ENCODE results near the gene TBC1D1. TPM values are rescaled to one million over a fixed set of nuclear protein-coding genes. Genes with fewer than 3 reads are reported as not detected.

Gene TBC1D1
- total RNA-seq, 1 donor = 59.9 TPM

- DNase-seq (ENCODE audit: low read depth) = peak; percentile 70
- H3K4me3 ChIP-seq (ENCODE audit: low read depth, low read length) = no peak overlapping the region
- no peak for TF ChIP-seq CTCF (IDR thresholded peaks at IDR 0.05; ENCODE audit: insufficient read depth, low read length)
Measured at GRCh38 chr4:37885496-37885895, 5.4 kb upstream of the TBC1D1 start.

DNA sequence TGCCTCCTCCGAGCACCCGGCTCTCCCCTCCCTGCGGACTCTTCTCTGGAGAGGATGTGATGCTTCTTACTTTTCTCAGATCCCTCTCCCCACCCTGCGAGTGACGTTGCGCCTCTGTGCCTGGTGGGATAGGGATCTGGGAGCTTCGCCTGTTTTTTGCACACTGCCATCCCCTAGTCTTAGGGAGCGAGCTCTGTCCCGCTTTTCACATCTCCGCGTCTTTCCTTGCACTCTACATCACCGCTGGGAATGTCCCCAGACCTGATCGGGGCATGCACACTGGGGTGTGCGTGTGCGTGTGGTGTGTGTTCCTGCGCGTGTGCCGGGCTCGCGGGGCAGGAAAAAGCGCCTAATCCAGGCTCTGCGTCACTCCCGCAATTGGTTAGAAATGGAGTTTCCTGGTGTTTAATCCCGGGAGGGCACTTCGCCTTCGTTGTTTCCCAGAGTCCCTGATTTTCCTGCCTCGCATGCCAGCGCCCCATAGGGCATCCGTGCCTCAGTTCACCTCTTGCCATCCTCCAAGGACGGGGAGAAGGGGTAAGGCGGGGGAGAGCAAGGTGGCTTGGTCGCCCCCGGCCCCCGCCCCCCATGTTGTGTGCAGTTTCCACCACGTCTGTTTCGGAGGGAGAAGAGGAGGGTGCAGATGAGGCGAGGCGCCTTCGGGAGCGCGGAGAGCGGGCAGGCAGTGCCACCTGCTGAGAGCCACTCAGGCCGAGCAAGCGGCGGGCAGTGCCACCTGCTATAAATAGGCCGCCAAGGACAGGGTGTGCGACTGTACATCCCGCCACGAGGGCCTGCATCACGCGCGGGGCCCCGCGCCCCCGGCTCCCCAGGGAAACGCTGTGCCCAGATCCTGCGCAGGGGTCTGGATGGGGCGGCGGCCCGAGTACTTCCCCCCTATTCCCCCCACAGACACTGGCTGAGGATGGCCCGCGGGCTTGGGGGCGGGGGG lies 759 bp upstream of the TBC1D1 start:
- peak overlapping the region; percentile 70 for H3K4me3 ChIP-seq (ENCODE audit: low read depth, low read length)
- no peak for TF ChIP-seq CTCF (IDR thresholded peaks at IDR 0.05; ENCODE audit: insufficient read depth, low read length)
- DNase-seq (ENCODE audit: low read depth) = no peak

DNA sequence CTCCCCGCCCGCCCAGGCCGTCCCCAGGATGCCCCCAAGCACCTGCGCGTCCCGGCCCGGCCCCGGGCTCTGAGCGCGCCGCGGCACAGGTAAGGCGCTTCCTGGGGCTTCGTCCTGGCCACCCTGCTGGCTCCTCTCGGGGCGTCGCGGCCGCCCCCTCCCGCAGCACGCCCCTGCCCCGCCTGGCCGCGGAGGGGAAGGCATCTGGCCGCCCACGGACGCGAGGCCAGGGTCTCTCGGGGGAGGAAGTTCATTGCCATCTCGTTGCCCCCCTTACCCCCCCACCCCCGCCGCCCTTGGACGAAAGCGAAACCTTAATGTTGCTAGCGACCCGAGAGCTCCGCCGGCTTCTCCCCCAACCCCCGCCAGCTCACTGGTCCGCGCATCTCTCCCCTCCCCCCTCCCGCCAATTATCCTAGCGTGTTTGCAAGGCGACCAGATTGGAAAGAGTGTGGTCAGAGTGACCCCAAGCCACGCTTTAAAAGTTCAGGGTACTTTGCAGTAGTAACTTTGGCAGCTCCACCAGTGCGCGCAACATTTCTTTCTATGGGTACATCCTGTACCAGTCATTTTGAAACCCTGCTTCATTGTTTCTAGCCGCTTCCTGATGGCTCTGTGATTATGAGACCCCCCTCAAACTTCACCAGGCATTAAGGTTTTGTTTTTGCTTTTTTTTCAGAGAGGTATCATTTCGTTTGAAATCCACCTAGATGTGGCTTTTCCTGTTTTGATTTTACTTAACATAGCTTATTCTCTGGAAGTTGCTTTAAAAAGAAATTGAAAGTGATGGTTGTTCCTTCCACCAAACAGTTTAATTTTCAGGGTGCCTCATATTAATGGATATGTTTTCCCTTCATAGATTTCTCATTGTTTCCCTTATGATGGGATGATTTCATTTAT lies 626 bp downstream of the TBC1D1 start:
- peak overlapping the region; percentile 70 for H3K4me3 ChIP-seq (ENCODE audit: low read depth, low read length)
- peak; percentile 19 for DNase-seq (ENCODE audit: low read depth)
- TF ChIP-seq CTCF (IDR thresholded peaks at IDR 0.05; ENCODE audit: insufficient read depth, low read length) = no peak

GRCh38 chr4:37892641-37893040 lies 1.8 kb downstream of the TBC1D1 start:
- no peak for DNase-seq (ENCODE audit: low read depth)
- TF ChIP-seq CTCF (IDR thresholded peaks at IDR 0.05; ENCODE audit: insufficient read depth, low read length) = no peak
- no peak overlapping the region for H3K4me3 ChIP-seq (ENCODE audit: low read depth, low read length)

GRCh38 chr4:37893164-37893563 lies 2.3 kb downstream of the TBC1D1 start:
- no peak overlapping the region for H3K4me3 ChIP-seq (ENCODE audit: low read depth, low read length)
- no peak for TF ChIP-seq CTCF (IDR thresholded peaks at IDR 0.05; ENCODE audit: insufficient read depth, low read length)
- DNase-seq (ENCODE audit: low read depth) = no peak

DNA sequence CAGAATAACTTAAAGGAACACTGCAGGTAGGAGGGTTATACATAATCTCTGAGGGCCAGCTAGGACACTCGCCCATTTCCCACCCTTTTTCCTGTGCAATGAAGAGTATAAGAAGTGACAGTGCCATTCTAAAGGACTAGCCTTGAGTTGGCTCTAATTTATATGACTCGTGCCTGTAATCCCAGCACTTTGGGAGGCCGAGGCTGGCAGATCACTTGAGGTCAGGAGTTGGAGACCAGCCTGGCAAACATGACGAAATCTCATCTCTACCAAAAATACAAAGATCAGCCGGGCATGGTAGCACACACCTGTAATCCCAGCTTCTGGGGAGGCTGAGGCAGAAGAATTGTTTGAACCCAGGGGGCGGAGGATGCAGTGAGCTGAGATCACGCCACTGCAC lies 4.4 kb downstream of the TBC1D1 start:
- H3K4me3 ChIP-seq (ENCODE audit: low read depth, low read length) = no peak overlapping the region
- TF ChIP-seq CTCF (IDR thresholded peaks at IDR 0.05; ENCODE audit: insufficient read depth, low read length) = no peak
- DNase-seq (ENCODE audit: low read depth) = no peak

All from fibroblast of the aortic adventitia (primary cell).